AG10803 (cell line): ENCODE results near the gene POTEH.
"Not testable (repeated sequence)": the region's sequence is repeated elsewhere in the genome, so short reads cannot be mapped to it uniquely, and the experiment has no call there.

Experiments used
- DNase-seq: peaks from one replicate; pipeline ENCODE4 v3.0.0; 2010; ENCODE audit warnings: low read depth
- H3K4me3 ChIP-seq: 2 replicates; pipeline ENCODE4 v1.5.1; 2011; ENCODE audit warnings: mild to moderate bottlenecking, low read length, control low read depth

Gene POTEH

GRCh38 chr22:15689749-15690125 is at the start of gene POTEH:
POTEH (plus strand) TSS chr22:15690026; CDS start chr22:15690078, 52 bp downstream.
- not testable (repeated sequence) for H3K4me3 ChIP-seq, DNase-seq

- not testable (repeated sequence) for DNase-seq, H3K4me3 ChIP-seq
These were observed 47.5 kb upstream of the POTEH start for GRCh38 chr22:15642288-15642861.

GRCh38 chr22:15651954-15652353 is 37.9 kb upstream of the POTEH start:
- H3K4me3 ChIP-seq, DNase-seq: not testable (repeated sequence)

GRCh38 chr22:15652738-15653137 is 37.1 kb upstream of the POTEH start:
- DNase-seq, H3K4me3 ChIP-seq: not testable (repeated sequence)

- not testable (repeated sequence) for H3K4me3 ChIP-seq, DNase-seq
These were observed 36.6 kb upstream of the POTEH start for GRCh38 chr22:15653241-15653640.

- not testable (repeated sequence) for H3K4me3 ChIP-seq, DNase-seq
These were observed 28.7 kb upstream of the POTEH start for GRCh38 chr22:15661102-15661501.

- DNase-seq = not testable (repeated sequence)
These were observed 25.1 kb upstream of the POTEH start for GRCh38 chr22:15664682-15665081.

GRCh38 chr22:15665478-15665877 is 24.3 kb upstream of the POTEH start:
- H3K4me3 ChIP-seq, DNase-seq: not testable (repeated sequence)

More at GRCh38 chr22:15664682-15665081, 25.1 kb upstream of the POTEH start:
- H3K4me3 ChIP-seq = not testable (repeated sequence)

GRCh38 chr22:15669430-15669829 is 20.4 kb upstream of the POTEH start:
- DNase-seq, H3K4me3 ChIP-seq: not testable (repeated sequence)

GRCh38 chr22:15679702-15680101 is 10.1 kb upstream of the POTEH start:
- not testable (repeated sequence) for DNase-seq, H3K4me3 ChIP-seq

GRCh38 chr22:15684115-15684514 is 5.7 kb upstream of the POTEH start:
- not testable (repeated sequence) for H3K4me3 ChIP-seq, DNase-seq

GRCh38 chr22:15684695-15685094 is 5.1 kb upstream of the POTEH start:
- not testable (repeated sequence) for H3K4me3 ChIP-seq

GRCh38 chr22:15685641-15686040 is 4.2 kb upstream of the POTEH start:
- DNase-seq, H3K4me3 ChIP-seq: not testable (repeated sequence)

More at GRCh38 chr22:15684695-15685094, 5.1 kb upstream of the POTEH start:
- not testable (repeated sequence) for DNase-seq

- not testable (repeated sequence) for DNase-seq, H3K4me3 ChIP-seq
These were observed 2.7 kb upstream of the POTEH start for GRCh38 chr22:15687086-15687485.

- not testable (repeated sequence) for H3K4me3 ChIP-seq, DNase-seq
These were observed 2.1 kb upstream of the POTEH start for GRCh38 chr22:15687676-15688075.

GRCh38 chr22:15688090-15688489 is 1.7 kb upstream of the POTEH start:
- not testable (repeated sequence) for DNase-seq, H3K4me3 ChIP-seq

- DNase-seq, H3K4me3 ChIP-seq: not testable (repeated sequence)
These were observed 646 bp upstream of the POTEH start for GRCh38 chr22:15689012-15689748.

GRCh38 chr22:15713600-15713999 is 23.8 kb downstream of the POTEH start:
- DNase-seq, H3K4me3 ChIP-seq: not testable (repeated sequence)

GRCh38 chr22:15714125-15714524 is 24.3 kb downstream of the POTEH start:
- H3K4me3 ChIP-seq, DNase-seq: not testable (repeated sequence)

- not testable (repeated sequence) for H3K4me3 ChIP-seq, DNase-seq
These were observed 32.1 kb downstream of the POTEH start for GRCh38 chr22:15721884-15722283.
